ENCODE data around the gene PCK1. TPM values are rescaled to one million over a fixed set of nuclear protein-coding genes. Genes with fewer than 3 reads are reported as not detected.

Gene PCK1
- total and polyA plus RNA-seq, 2 of the 8 experiments (the other 6 are each of a cell fraction or from before 2014, with no cell fraction given) = not detected

DNA sequence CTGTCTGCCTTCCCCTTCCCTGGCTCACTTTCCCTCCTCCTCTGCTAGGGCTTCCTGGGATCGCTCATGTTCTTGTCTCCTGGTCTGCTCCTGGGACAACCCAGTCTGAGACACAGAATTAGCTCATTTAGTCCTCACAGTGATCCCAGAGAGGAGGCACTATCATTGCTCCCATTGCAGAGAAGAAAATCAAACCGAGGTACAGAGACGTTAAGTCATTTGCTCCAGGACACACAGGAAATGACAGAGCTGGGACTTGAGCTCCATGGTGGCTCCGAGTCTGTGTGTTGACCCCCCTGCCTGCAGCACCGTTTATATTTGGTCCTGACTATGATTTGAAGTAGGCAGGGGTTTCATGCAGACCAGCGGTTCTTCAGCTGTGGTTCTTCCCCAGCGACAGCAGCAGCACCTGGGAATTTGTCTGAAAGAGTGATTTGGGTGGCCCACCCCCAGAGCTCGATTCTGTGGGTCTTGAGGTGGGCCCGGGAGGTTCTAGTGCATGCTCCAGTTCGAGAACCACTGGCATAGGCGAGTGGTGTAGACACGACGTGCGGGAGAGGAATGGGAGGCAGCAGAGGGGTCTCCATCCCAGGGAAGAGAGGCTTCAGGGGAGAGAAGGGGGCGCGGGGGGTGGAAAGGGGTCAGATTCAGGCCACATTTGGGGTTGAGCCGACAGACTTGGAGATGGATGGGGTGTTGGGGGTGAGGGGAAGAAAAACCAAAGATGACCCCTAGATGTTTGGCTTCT lies 24.7 kb downstream of the PCK1 start:
- no peak overlapping the region for H2BK12ac ChIP-seq (ENCODE audit: low read depth, low read length)
- no peaks in the 10 kb centered on the region; the same call in 1 of the 2 replicates for H3K23me2 ChIP-seq (ENCODE audit: low read depth, low read length)
- H3K27ac ChIP-seq (ENCODE audit: low read depth, low read length) = no peak overlapping the region
- H3K56ac ChIP-seq (replicated peaks; ENCODE audit: insufficient read length, low read depth, low read length) = no peak overlapping the region
- CTCF ChIA-PET (ENCODE audit: partially characterized antibody) = interaction anchor here (0.7 to 5.6 kb wide), 6 partner anchors 9 to 501 kb away, joined by 3 to 67 read pairs (median 18); no protein-coding TSS in a partner anchor
- no peak overlapping the region for H3K23ac ChIP-seq (ENCODE audit: insufficient read length)
- WGBS, 2 experiments (ENCODE audit: extremely low coverage in 1 of 2, insufficient coverage in 1 of 2, insufficient read length in 1 of 2, insufficient replicate concordance in 2 of 2, low coverage in 1 of 2, low lambda C conversion rate in 2 of 2, missing lambda C conversion rate in 1 of 2) = 89% methylated on average over 14 of the region's 17 CpGs; no CpG with 5 or more reads in 1 of the 2 experiments
- no peak overlapping the region for H3K18ac ChIP-seq (ENCODE audit: extremely low read depth, low read length)
- no peak overlapping the region for H4K5ac ChIP-seq (ENCODE audit: insufficient read length, low read depth, low read length)
- peaks cover 0 to 2% (median 0%) of the 10 kb centered on the region in 4 experiments; a peak in 2 of 7 replicates for H3K27me3 ChIP-seq (replicated peaks in 1 of 4; ENCODE audit: control insufficient read depth in 3 of 4, extremely low read depth in 1 of 4, insufficient read depth in 3 of 4, low read length in 3 of 4)
- H3K4ac ChIP-seq (replicated peaks; ENCODE audit: insufficient read length, low read depth, low read length) = no peak overlapping the region
- H3K9ac ChIP-seq (replicated peaks in 1 of 4; ENCODE audit: extremely low read depth in 1 of 4, low read depth in 3 of 4, low read length in 3 of 4) = no peak overlapping the region
- no peak for FAIRE-seq
- 0 out of 2 replicates have a peak overlapping the region, but pooled peaks have one; percentile 13 for H2AK5ac ChIP-seq (ENCODE audit: low read depth, low read length)
- POLR2A ChIA-PET (ENCODE audit: partially characterized antibody) = no interaction called here
- H4K20me1 ChIP-seq (replicated peaks in 1 of 2; ENCODE audit: control insufficient read depth in 1 of 2, insufficient read depth in 2 of 2, low read length in 2 of 2) = no peaks in the 10 kb centered on the region
- no peaks in the 10 kb centered on the region for H3K79me2 ChIP-seq (ENCODE audit: control insufficient read depth in 1 of 2, insufficient read depth in 2 of 2, low read length in 2 of 2)
- no peaks in the 10 kb centered on the region for H3K79me1 ChIP-seq (ENCODE audit: low read depth, low read length)
- no peak overlapping the region for H3K4me3 ChIP-seq (ENCODE audit: extremely low read depth in 1 of 4, insufficient read depth in 2 of 4, low read depth in 3 of 4, low read length in 4 of 4)
- no peak for DNase-seq (ENCODE audit: low read depth in 1 of 2, low spot score in 2 of 2)
- no peak overlapping the region for H3K14ac ChIP-seq (ENCODE audit: insufficient read length)
- no peak overlapping the region for H2BK15ac ChIP-seq (ENCODE audit: low read length)
- no peak overlapping the region for H4K91ac ChIP-seq (replicated peaks; ENCODE audit: insufficient read length, low read length)
- H3K36me3 ChIP-seq (ENCODE audit: control insufficient read depth in 2 of 4, insufficient read depth in 4 of 4, low read length in 3 of 4) = no peaks in the 10 kb centered on the region
- no peaks in the 10 kb centered on the region for H3K9me3 ChIP-seq (ENCODE audit: insufficient read depth in 2 of 2, low read depth in 1 of 2, low read length in 1 of 2)
- H2BK5ac ChIP-seq (ENCODE audit: low read depth, low read length) = no peak overlapping the region
- H2BK120ac ChIP-seq (replicated peaks; ENCODE audit: low read depth, low read length) = no peak overlapping the region
- H2BK20ac ChIP-seq (ENCODE audit: low read length) = no peak overlapping the region
- no peak overlapping the region for H3K4me2 ChIP-seq (ENCODE audit: insufficient read depth in 1 of 2, low read depth in 2 of 2, low read length in 2 of 2)
- H3K4me1 ChIP-seq (replicated peaks in 1 of 4; ENCODE audit: control insufficient read depth in 3 of 4, insufficient read depth in 4 of 4, low read length in 3 of 4) = peaks cover 0 to 2% (median 0%) of the 10 kb centered on the region in 4 experiments; a peak in 1 of 7 replicates
- peak overlapping the region; percentile 79; the same call in 1 of the 2 replicates for H4K8ac ChIP-seq (ENCODE audit: extremely low read depth, insufficient read depth, low read length)
- H2AFZ ChIP-seq (ENCODE audit: low read length) = no peak overlapping the region
- TF ChIP-seq EZH2 (IDR thresholded peaks at IDR 0.05; ENCODE audit: low read depth, low read length, severe bottlenecking) (no peak), HDAC6 (IDR thresholded peaks at IDR 0.05; ENCODE audit: low read depth, low read length) (no peak), RAD21 (IDR thresholded peaks at IDR 0.05 in 1 of 2, conservative IDR thresholded peaks at IDR 0.05 in 1 of 2; ENCODE audit: low read depth in 2 of 2, low read length in 2 of 2) (no peak), CHD2 (IDR thresholded peaks at IDR 0.05; ENCODE audit: low read length) (no peak), CEBPB (IDR thresholded peaks at IDR 0.05; ENCODE audit: low read depth, low read length) (no peak), TCF12 (IDR thresholded peaks at IDR 0.05; ENCODE audit: low read depth, low read length) (no peak)

Measured in H1 (cell line).